Activated naive CD4-positive, alpha-beta T cell treated with anti-CD3 and anti-CD28 coated beads, Interleukin-2, amount 50 U/mL, for 24 hours (primary cell): ENCODE measurements around the gene TUBGCP5.

Experiments used
- H3K27ac Mint-ChIP-seq: one replicate; pipeline ENCODE4 v1.8.0; 2021; ENCODE audit warnings: mild to moderate bottlenecking, mixed read lengths
- H3K27me3 Mint-ChIP-seq: one replicate; pipeline ENCODE4 v1.8.0; 2021; ENCODE audit warnings: mixed read lengths
- H3K36me3 Mint-ChIP-seq: one replicate; pipeline ENCODE4 v1.8.0; 2021; ENCODE audit warnings: mixed read lengths
- H3K4me1 Mint-ChIP-seq: one replicate; pipeline ENCODE4 v1.8.0; 2021; ENCODE audit warnings: mixed read lengths
- H3K4me3 Mint-ChIP-seq: one replicate; pipeline ENCODE4 v1.8.0; 2021; ENCODE audit warnings: mild to moderate bottlenecking, mixed read lengths
- H3K9me3 Mint-ChIP-seq: one replicate; pipeline ENCODE4 v1.8.0; 2021; ENCODE audit warnings: mixed read lengths

The TUBGCP5 gene

GRCh38 chr15:22954798-22955543 is 84.4 kb downstream of the TUBGCP5 start:
- Mint-ChIP-seq H3K9me3 (no peaks in the 10 kb centered on the region), H3K36me3 (no peaks in the 10 kb centered on the region), H3K27ac (no peak overlapping the region), H3K27me3 (no peaks in the 10 kb centered on the region), H3K4me1 (no peaks in the 10 kb centered on the region), H3K4me3 (no peak overlapping the region)

- Mint-ChIP-seq H3K4me1 (peaks cover under 1% of the 10 kb centered on the region), H3K4me3 (no peak overlapping the region), H3K27ac (no peak overlapping the region), H3K36me3 (no peaks in the 10 kb centered on the region), H3K27me3 (no peaks in the 10 kb centered on the region), H3K9me3 (no peaks in the 10 kb centered on the region)
Observed at GRCh38 chr15:22954326-22954725, 85.0 kb downstream of the TUBGCP5 start.

- H3K9me3 Mint-ChIP-seq: no peaks in the 10 kb centered on the region
- H3K4me3 Mint-ChIP-seq: no peak overlapping the region
- H3K27me3 Mint-ChIP-seq: peaks cover 6% of the 10 kb centered on the region
- H3K36me3 Mint-ChIP-seq: no peaks in the 10 kb centered on the region
- H3K4me1 Mint-ChIP-seq: peaks cover 13% of the 10 kb centered on the region
- H3K27ac Mint-ChIP-seq: peak overlapping the region; percentile 24
Observed at GRCh38 chr15:22952796-22953579, 86.4 kb downstream of the TUBGCP5 start.

GRCh38 chr15:22951381-22952280 is 87.7 kb downstream of the TUBGCP5 start:
- Mint-ChIP-seq H3K27ac (no peak overlapping the region), H3K4me1 (peaks cover 13% of the 10 kb centered on the region), H3K36me3 (no peaks in the 10 kb centered on the region), H3K4me3 (no peak overlapping the region), H3K27me3 (peaks cover 7% of the 10 kb centered on the region), H3K9me3 (no peaks in the 10 kb centered on the region)

- H3K9me3 Mint-ChIP-seq: no peaks in the 10 kb centered on the region
- peaks cover 13% of the 10 kb centered on the region for H3K4me1 Mint-ChIP-seq
- H3K27me3 Mint-ChIP-seq: peaks cover 7% of the 10 kb centered on the region
- H3K36me3 Mint-ChIP-seq: no peaks in the 10 kb centered on the region
- no peak overlapping the region for H3K27ac Mint-ChIP-seq
- H3K4me3 Mint-ChIP-seq: no peak overlapping the region
Observed at GRCh38 chr15:22951031-22951380, 88.4 kb downstream of the TUBGCP5 start.

GRCh38 chr15:22950256-22950990 is 88.9 kb downstream of the TUBGCP5 start:
- Mint-ChIP-seq H3K36me3 (no peaks in the 10 kb centered on the region), H3K27ac (no peak overlapping the region), H3K4me1 (peaks cover 13% of the 10 kb centered on the region), H3K4me3 (no peak overlapping the region), H3K27me3 (peaks cover 7% of the 10 kb centered on the region), H3K9me3 (no peaks in the 10 kb centered on the region)
